Measurements from ENCODE around the gene HOXA1.

Gene HOXA1

DNA sequence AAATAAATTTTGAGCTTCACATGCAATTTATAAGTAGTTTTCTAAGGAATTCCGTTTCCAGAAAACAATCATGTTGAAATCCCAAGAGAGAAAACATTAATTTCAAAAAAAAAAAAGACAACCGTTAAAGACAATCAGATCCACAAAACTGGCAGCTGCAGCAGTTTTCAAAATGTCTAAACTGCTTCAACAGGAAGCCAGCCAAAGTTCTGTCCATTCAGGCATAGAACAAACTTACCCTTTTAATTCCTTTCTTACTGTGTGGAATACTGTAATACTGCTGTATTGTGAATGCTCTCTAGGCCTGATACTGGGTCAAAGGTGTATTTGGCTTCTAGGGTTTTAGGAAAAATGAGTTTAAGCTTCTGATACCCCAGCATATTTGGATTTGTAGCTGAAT, 31.6 kb downstream of the HOXA1 start:
- no peak overlapping the region for H2BK120ac ChIP-seq (ENCODE audit: low read depth, low read length)
- no peak overlapping the region for H2BK15ac ChIP-seq (ENCODE audit: low read depth, poor library complexity, severe bottlenecking)
- H3K4me2 ChIP-seq (ENCODE audit: low read length, poor library complexity, severe bottlenecking) = no peak overlapping the region
- H3K4me3 ChIP-seq (ENCODE audit: insufficient read depth in 1 of 2, low read depth in 1 of 2, low read length in 2 of 2) = no peak overlapping the region
- H2BK12ac ChIP-seq (ENCODE audit: low read length in 2 of 2) = no peak overlapping the region
- DNase-seq = no peak
- H3K36me3 ChIP-seq (ENCODE audit: control insufficient read depth in 1 of 2, insufficient read depth in 2 of 2, low read depth in 1 of 2, low read length in 2 of 2) = no peaks in the 10 kb centered on the region
- no peaks in the 10 kb centered on the region for H3K79me1 ChIP-seq (replicated peaks; ENCODE audit: low read length, poor library complexity, severe bottlenecking)
- H3K18ac ChIP-seq (ENCODE audit: low read depth in 1 of 2, low read length in 2 of 2) = no peak overlapping the region
- no peaks in the 10 kb centered on the region for H3K9me3 ChIP-seq (ENCODE audit: control insufficient read depth, low read length)
- 94% methylated on average over 2 of the region's 2 CpGs for WGBS
- H3K4me1 ChIP-seq (ENCODE audit: control insufficient read depth, insufficient read depth, low read depth, low read length) = no peaks in the 10 kb centered on the region
- no peak overlapping the region for H3K23ac ChIP-seq (ENCODE audit: low read length in 2 of 2)
- peak overlapping the region; percentile 16 for H3K27ac ChIP-seq (ENCODE audit: low read length, poor library complexity, severe bottlenecking)
- H3K14ac ChIP-seq (ENCODE audit: low read length in 2 of 2) = no peak overlapping the region
- no peak overlapping the region for H4K8ac ChIP-seq (ENCODE audit: low read length)
- H2BK5ac ChIP-seq (ENCODE audit: low read depth, low read length, poor library complexity, severe bottlenecking) = no peak overlapping the region
- H3K9ac ChIP-seq (ENCODE audit: low read length) = peak overlapping the region; percentile 10
- H3K27me3 ChIP-seq (ENCODE audit: control insufficient read depth in 1 of 2, insufficient read depth in 1 of 2, low read length in 2 of 2) = no peaks in the 10 kb centered on the region
- H4K91ac ChIP-seq (ENCODE audit: low read length) = no peak overlapping the region
- H3K4ac ChIP-seq (ENCODE audit: low read depth in 1 of 2, low read length in 2 of 2) = no peak overlapping the region
- no peak overlapping the region for H2AFZ ChIP-seq (ENCODE audit: low read depth, low read length)
- no peak overlapping the region for H2AK5ac ChIP-seq (ENCODE audit: low read length, severe bottlenecking)

DNA sequence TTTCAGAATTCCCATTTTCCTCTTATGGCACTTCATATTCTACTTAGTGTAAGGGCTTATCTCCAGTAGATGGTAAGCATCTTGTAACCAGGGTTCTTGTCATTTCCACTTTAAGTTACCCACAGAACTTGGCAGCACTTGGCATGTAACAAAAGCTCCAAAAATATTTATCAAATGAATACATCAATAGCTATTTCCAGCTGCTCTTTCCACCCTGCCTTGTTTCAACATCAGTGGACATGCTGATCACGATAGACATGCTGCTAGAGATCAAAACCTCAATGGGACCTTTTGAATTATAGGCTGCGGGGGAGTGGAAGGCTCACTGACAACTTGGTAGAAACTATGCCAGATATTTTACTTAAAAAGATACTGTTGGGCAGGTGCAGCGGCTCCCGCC, 32.9 kb downstream of the HOXA1 start:
- Histone ChIP-seq H2AFZ (ENCODE audit: low read depth, low read length) (no peak overlapping the region), H3K4ac (ENCODE audit: low read depth in 1 of 2, low read length in 2 of 2) (no peak overlapping the region), H3K14ac (ENCODE audit: low read length in 2 of 2) (no peak overlapping the region), H3K9ac (ENCODE audit: low read length) (no peak overlapping the region), H3K36me3 (ENCODE audit: control insufficient read depth in 1 of 2, insufficient read depth in 2 of 2, low read depth in 1 of 2, low read length in 2 of 2) (no peaks in the 10 kb centered on the region), H3K4me2 (ENCODE audit: low read length, poor library complexity, severe bottlenecking) (no peak overlapping the region), H2AK5ac (ENCODE audit: low read length, severe bottlenecking) (no peak overlapping the region), H4K91ac (ENCODE audit: low read length) (no peak overlapping the region), H3K79me1 (replicated peaks; ENCODE audit: low read length, poor library complexity, severe bottlenecking) (no peaks in the 10 kb centered on the region), H3K4me1 (ENCODE audit: control insufficient read depth, insufficient read depth, low read depth, low read length) (no peaks in the 10 kb centered on the region), H2BK5ac (ENCODE audit: low read depth, low read length, poor library complexity, severe bottlenecking) (no peak overlapping the region), H3K27ac (ENCODE audit: low read length, poor library complexity, severe bottlenecking) (no peak overlapping the region), H3K4me3 (ENCODE audit: insufficient read depth in 1 of 2, low read depth in 1 of 2, low read length in 2 of 2) (no peak overlapping the region), H3K9me3 (ENCODE audit: control insufficient read depth, low read length) (no peaks in the 10 kb centered on the region), H2BK12ac (ENCODE audit: low read length in 2 of 2) (no peak overlapping the region), H2BK120ac (ENCODE audit: low read depth, low read length) (no peak overlapping the region), H3K23ac (ENCODE audit: low read length in 2 of 2) (no peak overlapping the region), H4K8ac (ENCODE audit: low read length) (no peak overlapping the region), H2BK15ac (ENCODE audit: low read depth, poor library complexity, severe bottlenecking) (no peak overlapping the region), H3K27me3 (ENCODE audit: control insufficient read depth in 1 of 2, insufficient read depth in 1 of 2, low read length in 2 of 2) (no peaks in the 10 kb centered on the region), H3K18ac (ENCODE audit: low read depth in 1 of 2, low read length in 2 of 2) (no peak overlapping the region)
- 89% methylated on average over 4 of the region's 4 CpGs for WGBS
- DNase-seq = no peak

- Histone ChIP-seq H2BK5ac (ENCODE audit: low read depth, low read length, poor library complexity, severe bottlenecking) (no peak overlapping the region), H3K4me1 (ENCODE audit: control insufficient read depth, insufficient read depth, low read depth, low read length) (peaks cover 3% of the 10 kb centered on the region), H2BK120ac (ENCODE audit: low read depth, low read length) (no peak overlapping the region), H3K9ac (ENCODE audit: low read length) (no peak overlapping the region), H3K36me3 (ENCODE audit: control insufficient read depth in 1 of 2, insufficient read depth in 2 of 2, low read depth in 1 of 2, low read length in 2 of 2) (no peaks in the 10 kb centered on the region), H3K4me3 (ENCODE audit: insufficient read depth in 1 of 2, low read depth in 1 of 2, low read length in 2 of 2) (no peak overlapping the region), H3K4ac (ENCODE audit: low read depth in 1 of 2, low read length in 2 of 2) (no peak overlapping the region), H2AFZ (ENCODE audit: low read depth, low read length) (no peak overlapping the region), H3K23ac (ENCODE audit: low read length in 2 of 2) (no peak overlapping the region), H3K9me3 (ENCODE audit: control insufficient read depth, low read length) (no peaks in the 10 kb centered on the region), H3K18ac (ENCODE audit: low read depth in 1 of 2, low read length in 2 of 2) (no peak overlapping the region), H2BK15ac (ENCODE audit: low read depth, poor library complexity, severe bottlenecking) (no peak overlapping the region), H3K27me3 (ENCODE audit: control insufficient read depth in 1 of 2, insufficient read depth in 1 of 2, low read length in 2 of 2) (no peaks in the 10 kb centered on the region), H2AK5ac (ENCODE audit: low read length, severe bottlenecking) (no peak overlapping the region), H3K14ac (ENCODE audit: low read length in 2 of 2) (no peak overlapping the region), H3K4me2 (ENCODE audit: low read length, poor library complexity, severe bottlenecking) (no peak overlapping the region), H2BK12ac (ENCODE audit: low read length in 2 of 2) (no peak overlapping the region), H3K27ac (ENCODE audit: low read length, poor library complexity, severe bottlenecking) (no peak overlapping the region), H3K79me1 (replicated peaks; ENCODE audit: low read length, poor library complexity, severe bottlenecking) (no peaks in the 10 kb centered on the region), H4K91ac (ENCODE audit: low read length) (no peak overlapping the region), H4K8ac (ENCODE audit: low read length) (no peak overlapping the region)
- no peak for DNase-seq
- WGBS = 15% methylated on average over 2 of the region's 3 CpGs
Observed at GRCh38 chr7:27053153-27053552, 42.6 kb downstream of the HOXA1 start.

- no peak overlapping the region for H2AK5ac ChIP-seq (ENCODE audit: low read length, severe bottlenecking)
- H2BK120ac ChIP-seq (ENCODE audit: low read depth, low read length) = no peak overlapping the region
- H2BK15ac ChIP-seq (ENCODE audit: low read depth, poor library complexity, severe bottlenecking) = no peak overlapping the region
- H3K18ac ChIP-seq (ENCODE audit: low read depth in 1 of 2, low read length in 2 of 2) = no peak overlapping the region
- H3K23ac ChIP-seq (ENCODE audit: low read length in 2 of 2) = no peak overlapping the region
- H3K27ac ChIP-seq (ENCODE audit: low read length, poor library complexity, severe bottlenecking) = no peak overlapping the region
- H3K14ac ChIP-seq (ENCODE audit: low read length in 2 of 2) = no peak overlapping the region
- no peak overlapping the region for H3K4me3 ChIP-seq (ENCODE audit: insufficient read depth in 1 of 2, low read depth in 1 of 2, low read length in 2 of 2)
- H2AFZ ChIP-seq (ENCODE audit: low read depth, low read length) = no peak overlapping the region
- no peak for DNase-seq
- no peak overlapping the region for H3K4me2 ChIP-seq (ENCODE audit: low read length, poor library complexity, severe bottlenecking)
- no peak overlapping the region for H3K9ac ChIP-seq (ENCODE audit: low read length)
- H3K27me3 ChIP-seq (ENCODE audit: control insufficient read depth in 1 of 2, insufficient read depth in 1 of 2, low read length in 2 of 2) = no peaks in the 10 kb centered on the region
- H4K8ac ChIP-seq (ENCODE audit: low read length) = no peak overlapping the region
- H3K4ac ChIP-seq (ENCODE audit: low read depth in 1 of 2, low read length in 2 of 2) = no peak overlapping the region
- peaks cover 3% of the 10 kb centered on the region for H3K4me1 ChIP-seq (ENCODE audit: control insufficient read depth, insufficient read depth, low read depth, low read length)
- H2BK12ac ChIP-seq (ENCODE audit: low read length in 2 of 2) = no peak overlapping the region
- H3K9me3 ChIP-seq (ENCODE audit: control insufficient read depth, low read length) = no peaks in the 10 kb centered on the region
- no peaks in the 10 kb centered on the region for H3K36me3 ChIP-seq (ENCODE audit: control insufficient read depth in 1 of 2, insufficient read depth in 2 of 2, low read depth in 1 of 2, low read length in 2 of 2)
- no peaks in the 10 kb centered on the region for H3K79me1 ChIP-seq (replicated peaks; ENCODE audit: low read length, poor library complexity, severe bottlenecking)
- H4K91ac ChIP-seq (ENCODE audit: low read length) = no peak overlapping the region
- no peak overlapping the region for H2BK5ac ChIP-seq (ENCODE audit: low read depth, low read length, poor library complexity, severe bottlenecking)
- 96% methylated on average over 4 of the region's 4 CpGs for WGBS
Observed at GRCh38 chr7:27051451-27051850, 44.3 kb downstream of the HOXA1 start.
